DLD1 (cell line): Measurements from ENCODE around the gene AKR1C2.
"Not testable (repeated sequence)": the region's sequence is repeated elsewhere in the genome, so short reads cannot be mapped to it uniquely, and the experiment has no call there.

ENCODE experiments used
- in situ Hi-C: cut with HindIII; loops from 2 replicates; pipeline ENCODE4 v1.10.0; 2017; ENCODE audit warnings: low sequenced_read_pairs

AKR1C2 gene

DNA sequence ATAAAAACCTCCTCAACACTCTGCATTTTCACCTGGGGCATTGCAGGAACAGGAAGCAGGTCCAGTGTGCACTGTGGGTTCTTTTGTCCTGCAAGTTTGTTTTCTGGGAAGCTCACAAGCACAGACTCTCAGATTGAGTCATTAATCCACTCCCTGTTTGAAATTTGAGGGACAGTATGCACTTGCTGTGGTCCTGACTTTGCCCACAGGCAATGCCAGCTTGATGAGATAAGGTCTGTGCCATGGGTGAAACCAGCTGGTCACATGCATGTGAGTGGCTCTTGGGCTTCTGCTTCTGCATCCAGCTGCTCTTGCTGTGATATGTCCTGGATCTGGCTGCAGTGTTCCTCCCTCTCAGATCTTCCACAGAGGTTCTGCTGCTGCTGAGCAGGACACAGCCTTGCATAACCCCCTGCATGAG, 21.8 kb upstream of the AKR1C2 start:
- in situ Hi-C loops: not testable (repeated sequence)

DNA sequence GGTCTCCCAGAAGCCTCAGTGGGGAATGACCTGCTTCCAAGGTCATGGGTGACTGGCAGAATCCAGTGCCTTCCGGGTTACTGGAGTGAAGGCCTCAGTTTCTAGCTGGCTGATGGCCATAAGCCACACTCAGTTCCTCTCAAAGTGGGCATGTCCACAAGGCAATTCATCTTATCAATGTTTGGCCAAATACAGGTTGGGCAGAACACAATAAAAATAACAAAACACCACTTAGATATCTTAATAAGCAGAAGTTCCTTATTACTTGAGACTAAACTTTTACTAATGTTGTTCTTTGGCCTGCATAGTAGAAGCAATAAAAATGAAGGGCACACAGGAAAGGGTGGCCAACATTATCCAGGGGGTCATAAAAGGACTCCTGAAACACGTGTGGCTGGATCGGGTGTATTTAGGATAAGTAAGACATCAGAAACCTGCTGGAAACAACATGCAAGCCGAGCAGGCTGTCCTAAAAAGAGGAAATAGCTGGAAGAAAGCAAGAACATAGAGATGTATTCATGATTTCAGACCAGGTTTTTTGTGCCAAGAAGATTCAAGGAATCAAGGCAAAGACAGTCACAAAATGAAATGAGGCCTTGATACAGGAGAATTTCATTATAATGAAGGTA, 19.6 kb upstream of the AKR1C2 start:
- in situ Hi-C loops: no loop called here

DNA sequence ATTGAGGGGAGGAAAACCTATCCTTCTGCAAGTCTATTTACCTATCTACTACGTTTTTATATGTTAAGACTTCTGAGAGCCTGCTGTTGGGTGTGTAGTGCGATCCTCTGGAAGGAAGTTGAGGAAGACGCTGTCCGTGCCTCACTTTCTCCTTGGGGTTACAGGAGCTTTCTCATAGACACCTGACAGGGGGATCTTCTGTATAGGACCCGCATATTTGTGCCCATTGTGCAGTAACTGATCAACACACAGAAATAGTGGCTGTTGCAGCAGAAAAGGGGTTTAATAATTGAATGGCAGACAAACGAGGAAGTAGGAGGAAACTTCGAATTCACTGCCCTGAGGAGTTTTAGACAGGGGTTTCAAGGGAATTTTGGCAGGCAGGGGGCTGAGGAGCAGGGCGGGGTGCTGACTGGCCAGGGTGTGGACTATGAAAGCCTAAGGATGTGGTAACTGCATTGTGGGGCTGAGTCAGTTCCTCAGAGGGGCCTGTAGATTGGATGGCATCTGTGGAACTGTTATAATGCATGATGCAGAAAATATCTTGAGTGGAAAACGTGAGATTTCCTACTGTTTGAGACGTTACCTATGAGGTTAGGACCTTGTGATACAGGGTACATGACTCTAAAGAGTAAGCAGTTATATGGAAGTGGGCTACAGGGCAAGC, 18.1 kb upstream of the AKR1C2 start:
- in situ Hi-C loops: not testable (repeated sequence)

DNA sequence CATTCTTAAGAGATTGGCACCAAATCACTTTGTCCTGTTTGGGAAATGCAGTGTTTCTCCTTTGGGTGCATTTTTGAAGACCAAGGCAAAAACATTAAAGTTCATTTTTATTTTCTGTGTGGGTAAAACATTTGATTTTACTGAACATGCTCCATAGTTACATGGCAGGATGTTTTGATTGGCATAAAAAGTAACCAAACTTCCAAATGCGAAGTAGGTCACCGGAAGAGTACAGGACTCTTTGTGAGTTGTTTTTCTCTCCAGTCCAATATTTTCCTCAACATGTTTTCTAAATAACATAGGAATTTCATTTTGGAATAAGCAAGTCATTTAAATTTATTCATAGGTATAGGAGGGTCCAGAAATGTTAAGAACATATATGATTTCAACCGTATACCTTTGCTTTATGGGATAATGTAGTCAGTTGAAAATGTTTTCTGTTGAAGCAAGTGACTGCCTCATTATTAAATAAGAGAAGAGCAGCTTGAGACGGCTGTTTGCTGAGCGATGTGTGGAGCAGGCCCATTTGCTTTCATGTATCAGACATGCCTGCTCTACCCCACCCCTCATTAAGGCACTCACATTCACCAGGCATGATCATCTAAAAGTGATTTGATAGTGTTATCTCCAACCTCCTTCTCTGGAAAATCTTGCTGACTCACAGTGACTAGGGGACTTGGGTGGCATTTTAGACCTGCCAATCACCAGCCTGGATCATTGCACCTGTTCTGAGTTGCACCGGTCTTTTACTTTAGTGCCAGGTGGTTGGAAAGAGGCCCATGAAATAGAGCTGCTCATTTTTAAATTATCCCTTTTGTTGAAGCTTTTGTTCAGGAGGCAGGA, 16.3 kb upstream of the AKR1C2 start:
- in situ Hi-C loops: not testable (repeated sequence)

DNA sequence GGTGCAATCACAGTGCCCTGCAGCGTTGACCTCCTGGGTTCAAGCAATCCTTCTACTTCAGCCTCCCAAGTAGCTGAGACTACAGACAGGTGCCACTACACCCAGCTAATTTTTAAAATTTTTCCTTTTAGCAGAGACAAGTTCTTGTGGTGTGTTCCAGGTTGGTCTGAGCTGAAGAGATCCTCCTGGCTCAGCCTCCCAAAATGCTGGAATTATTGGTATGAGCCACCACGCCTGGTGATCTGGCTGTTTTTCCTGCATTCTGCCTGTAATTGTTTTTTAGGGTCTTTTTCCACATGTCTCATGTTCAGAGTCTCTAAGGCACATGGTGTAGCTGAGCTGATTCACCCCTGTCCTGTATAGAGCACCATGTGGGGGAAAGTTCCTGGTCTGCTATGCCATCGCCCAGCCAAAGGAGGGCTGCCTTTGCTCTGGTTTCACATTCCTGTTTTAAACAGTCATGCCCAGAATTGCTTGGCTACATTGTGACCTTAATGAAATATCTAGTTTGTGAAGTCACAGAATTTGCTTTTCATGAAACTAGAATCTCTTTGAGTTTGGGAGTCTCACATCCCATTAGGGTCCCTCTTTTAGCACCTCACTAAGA, 15.1 kb upstream of the AKR1C2 start:
- in situ Hi-C loops: not testable (repeated sequence)

DNA sequence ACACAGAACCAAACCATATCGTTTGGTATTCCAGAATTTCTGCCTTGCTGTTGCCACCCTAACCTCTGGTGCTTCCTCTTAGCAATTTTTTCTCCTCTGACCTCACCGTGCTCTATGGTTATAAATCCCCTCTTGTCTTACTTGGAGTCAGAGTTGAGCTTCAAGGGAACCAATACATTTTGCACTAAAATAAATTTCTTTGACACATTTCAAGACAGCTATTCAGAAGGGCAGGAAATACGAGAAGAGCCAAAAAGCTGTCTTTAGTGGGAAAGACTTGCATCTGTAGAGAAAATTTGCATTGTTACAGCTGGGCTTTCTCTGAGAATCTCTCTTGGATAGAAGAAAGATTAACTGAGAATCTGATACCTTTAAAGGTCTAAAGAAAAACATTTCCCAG, 14.5 kb upstream of the AKR1C2 start:
- in situ Hi-C loops: no loop called here

DNA sequence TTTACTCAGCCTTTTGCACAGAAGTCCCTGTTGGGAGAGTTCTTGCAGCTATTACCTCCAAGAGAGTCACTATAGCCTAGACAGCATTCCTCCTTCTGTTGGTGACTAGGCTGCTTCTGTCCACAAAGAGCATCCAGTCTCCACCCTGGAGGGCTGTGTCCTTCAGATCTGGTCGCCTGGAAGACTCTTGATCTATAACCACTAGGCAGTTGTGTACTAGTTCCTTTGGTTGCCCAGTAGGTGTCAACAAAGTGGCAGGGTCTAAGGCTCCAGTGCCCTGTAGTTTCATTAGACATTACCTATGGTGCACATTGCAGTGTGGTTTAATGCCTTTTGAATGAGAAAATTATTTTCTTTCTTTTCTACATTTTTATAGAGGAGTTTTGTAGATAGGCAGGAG, 11.3 kb upstream of the AKR1C2 start:
- in situ Hi-C loops: no loop called here

DNA sequence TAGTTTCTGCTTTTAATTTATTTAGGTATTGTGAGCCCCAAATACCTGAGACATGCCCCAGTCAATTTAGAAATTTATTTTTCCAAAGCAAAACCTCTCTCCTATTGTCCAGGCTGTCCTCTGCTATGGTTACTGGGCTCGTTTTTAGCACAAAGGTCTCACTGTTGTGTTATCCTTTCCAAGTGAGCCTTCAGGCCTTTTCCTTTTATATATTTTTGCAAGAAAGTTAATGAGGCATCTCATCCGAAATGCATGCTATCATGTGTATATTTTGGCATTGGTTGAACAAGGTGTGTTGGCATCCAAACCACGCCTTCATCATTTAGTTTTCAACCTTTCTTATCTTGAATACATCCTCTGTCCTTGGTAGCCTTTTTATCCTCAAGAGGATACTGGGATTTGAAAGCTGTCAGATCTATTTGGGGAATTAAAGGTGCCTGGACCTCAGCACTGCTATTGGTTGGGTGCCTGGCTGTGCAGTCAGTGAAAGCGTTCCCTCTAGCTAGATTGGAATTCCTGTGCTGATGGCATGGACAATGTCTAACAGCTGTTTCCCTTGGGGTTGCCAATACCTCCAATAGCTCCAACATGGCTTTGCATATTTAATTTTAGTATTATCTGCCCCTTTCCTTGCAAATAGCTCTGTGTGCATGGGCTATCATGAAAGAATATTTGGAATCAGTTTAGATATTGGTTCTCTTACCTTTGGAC, 10.7 kb upstream of the AKR1C2 start:
- in situ Hi-C loops: not testable (repeated sequence)

DNA sequence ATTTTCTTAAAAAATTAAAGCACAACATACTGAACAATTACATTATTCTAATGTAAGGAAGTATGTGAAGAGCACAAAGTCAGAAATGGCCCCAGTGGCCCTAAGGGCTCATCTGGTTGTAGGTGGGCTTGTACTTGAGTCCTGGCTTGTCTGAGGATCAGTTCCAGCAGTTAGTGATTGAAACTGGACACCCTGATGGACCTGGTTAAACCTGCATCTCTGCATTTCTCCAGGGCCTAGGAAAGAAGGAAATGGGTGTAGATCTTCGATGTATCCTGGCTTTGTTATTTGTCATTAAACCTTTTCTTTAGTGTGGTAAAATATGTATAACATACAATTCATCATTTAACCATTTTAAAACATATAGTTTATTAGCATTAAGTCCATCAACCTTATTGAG, 9.7 kb upstream of the AKR1C2 start:
- in situ Hi-C loops: no loop called here

DNA sequence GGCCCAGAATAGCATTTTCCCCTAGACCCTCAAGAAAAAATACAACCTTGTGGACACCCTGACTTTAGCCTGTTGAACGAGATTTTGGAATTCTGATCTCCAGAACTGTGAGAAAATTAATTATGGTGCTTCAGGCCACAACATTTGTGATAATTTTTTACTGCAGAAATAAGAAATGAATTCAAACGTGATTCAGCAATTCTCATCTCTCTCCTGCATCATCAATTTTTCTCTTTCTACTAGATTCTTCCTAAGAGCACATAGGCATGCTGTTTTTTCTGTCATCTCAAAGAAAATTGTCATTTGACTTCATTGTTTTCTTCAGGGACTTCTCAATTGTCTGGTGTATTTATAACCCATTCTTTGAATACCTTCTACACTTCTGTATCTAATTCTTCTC, 8.9 kb upstream of the AKR1C2 start:
- in situ Hi-C loops: no loop called here

DNA sequence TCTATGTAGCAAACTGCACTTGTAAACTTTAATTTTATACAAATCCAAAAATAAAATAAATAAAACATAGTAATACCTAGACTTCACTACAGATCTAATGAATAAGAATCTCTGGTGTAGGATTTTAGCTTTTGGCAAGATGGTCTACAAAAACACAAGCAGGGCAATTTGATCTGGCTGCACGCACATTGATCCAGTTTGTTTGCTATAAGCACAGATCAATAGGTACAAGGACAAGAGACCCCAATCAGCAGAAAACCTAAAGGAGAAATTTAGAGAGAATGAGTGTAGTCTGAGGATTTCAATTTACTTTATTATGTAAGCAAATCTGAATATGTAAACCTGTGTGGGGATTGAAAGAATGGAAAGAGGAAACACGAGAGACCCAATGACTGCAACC, 7.7 kb upstream of the AKR1C2 start:
- in situ Hi-C loops: not testable (repeated sequence)

DNA sequence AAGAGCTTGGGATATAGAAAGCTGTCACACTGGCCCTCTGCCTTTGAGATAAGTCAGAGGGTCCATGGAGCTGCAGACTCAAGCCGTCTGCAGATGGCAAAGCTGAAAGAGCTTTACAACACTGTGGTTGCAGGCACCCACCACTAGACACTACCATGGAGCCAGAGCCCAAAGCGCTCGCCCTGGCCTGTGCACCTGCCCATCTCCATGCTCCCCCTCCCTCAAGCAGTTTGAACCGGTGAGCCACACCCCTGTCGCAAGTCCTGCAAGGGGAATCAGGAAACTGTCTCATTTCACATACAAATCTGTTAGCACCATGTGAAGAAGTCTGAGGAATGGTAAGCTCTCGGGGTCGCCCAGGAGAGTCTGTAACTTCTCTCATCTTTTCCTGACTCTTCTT, 6.4 kb upstream of the AKR1C2 start:
- in situ Hi-C loops: not testable (repeated sequence)

DNA sequence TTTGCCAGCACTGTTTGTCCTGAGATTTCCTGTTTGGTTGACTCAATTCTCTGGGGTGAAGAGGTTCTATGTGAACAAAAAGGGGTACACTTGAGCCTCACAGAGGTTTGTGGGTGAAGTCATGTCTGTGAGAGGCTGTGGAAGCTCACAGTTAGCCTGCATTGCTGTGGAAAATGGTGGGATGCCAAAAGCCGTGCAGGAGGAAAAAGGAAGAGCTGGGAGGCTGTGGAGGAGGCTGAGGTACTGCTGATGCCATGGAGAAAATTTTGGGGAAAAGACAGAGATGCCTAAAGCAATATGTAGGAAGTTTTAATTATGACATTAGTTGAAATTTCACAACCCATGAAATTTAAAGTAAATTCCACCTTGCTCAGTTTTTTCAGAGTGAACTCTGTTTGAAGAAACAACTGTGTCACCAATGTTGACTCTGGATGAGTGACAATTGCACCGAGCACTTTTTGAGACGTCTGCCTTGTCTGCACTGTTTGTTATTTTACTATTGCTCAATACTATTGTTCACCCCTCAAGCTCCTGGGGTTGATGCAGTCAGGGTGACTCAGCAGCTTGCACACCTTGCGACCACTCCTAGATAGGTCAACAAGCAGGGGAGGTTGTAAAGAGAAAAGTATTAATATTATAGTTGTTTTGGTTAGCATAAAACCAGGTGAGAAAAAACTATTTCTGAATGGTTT, 5.3 kb upstream of the AKR1C2 start:
- in situ Hi-C loops: not testable (repeated sequence)

DNA sequence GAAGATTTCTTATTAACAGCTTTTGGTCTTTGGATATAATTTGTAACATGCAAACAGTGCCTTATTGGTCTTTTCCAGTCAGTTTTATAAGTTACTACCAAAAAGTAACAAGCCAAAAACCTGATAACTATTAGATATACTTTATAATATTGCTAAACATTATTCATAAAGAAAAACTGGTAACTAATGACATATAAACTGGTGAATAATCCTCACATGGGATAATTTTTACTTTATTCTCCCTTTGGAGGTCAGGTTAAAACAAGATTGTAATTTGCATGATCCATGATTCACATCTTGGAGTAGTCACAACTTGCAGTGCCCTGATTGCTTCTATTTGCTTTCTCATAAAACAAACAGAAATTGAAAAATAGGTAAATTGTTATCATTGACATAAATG, 844 bp upstream of the AKR1C2 start:
- in situ Hi-C loops: not testable (repeated sequence)

DNA sequence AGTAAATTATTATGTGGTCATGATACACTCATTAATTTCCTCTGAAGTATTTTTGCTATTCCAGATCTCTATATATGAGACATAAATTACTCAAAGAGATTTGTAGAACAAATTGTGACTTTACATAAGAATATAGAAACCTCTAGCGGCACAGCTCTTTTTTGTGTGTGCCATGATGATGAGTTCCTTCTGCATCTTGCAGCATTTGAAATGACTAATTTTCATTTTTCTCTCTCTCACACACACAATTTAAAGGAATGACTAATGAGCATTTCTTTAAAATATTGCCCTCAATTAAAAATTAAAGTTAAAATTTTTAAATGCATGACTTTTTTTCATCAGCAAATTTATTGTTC, 351 bp upstream of the AKR1C2 start:
- in situ Hi-C loops: not testable (repeated sequence)

DNA sequence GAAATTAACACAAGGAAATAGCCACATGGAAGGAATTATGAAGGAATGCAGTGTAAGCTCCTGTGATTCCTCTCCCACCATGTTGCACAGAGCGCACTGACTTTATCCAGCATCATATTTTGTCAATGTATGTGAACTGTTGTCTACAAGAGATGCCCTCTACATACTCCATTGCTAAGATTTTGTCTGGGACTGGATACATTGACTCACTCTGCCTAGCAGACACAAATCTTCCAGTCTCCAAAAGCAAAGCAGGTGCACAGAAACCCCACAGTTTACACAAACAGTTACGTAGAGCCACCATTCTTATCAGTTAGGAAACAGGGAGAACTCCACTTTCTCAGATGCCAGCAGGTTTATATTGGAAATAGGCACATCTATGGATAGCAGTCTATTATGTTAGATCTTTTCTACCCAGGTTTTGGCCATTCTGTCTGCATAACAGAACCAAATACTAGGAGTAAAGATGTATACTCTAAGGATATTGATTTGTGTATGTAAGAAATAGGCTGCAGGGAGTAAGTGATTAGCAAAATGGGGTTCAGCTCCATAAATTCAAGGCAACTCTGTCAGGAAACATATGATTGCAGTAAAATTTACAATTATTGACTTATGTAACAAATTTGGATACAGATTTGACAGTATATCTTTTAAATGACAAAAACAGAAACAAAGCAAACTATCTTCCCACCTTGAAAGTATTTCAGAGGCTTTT, 1.5 kb downstream of the AKR1C2 start:
- in situ Hi-C loops: no loop called here

DNA sequence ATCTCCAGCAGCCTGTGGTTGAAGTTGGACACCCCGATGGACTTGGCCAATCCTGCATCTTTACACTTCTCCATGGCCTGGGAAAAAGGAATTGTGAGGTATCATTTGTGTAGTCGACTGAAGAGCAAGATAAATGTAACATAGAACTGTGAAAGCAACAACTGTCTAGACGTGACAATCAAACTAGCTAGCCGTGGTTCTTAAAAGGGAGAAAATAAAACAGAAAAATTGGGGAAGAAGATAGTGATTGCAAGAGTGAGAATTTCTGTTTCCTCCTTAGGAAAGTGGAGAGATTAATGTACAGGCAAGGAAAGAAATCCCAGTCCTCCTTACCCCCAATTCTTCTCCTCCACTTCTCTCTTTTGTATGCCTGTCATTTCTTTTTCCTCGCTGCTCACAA, 5.0 kb downstream of the AKR1C2 start:
- in situ Hi-C loops: no loop called here

DNA sequence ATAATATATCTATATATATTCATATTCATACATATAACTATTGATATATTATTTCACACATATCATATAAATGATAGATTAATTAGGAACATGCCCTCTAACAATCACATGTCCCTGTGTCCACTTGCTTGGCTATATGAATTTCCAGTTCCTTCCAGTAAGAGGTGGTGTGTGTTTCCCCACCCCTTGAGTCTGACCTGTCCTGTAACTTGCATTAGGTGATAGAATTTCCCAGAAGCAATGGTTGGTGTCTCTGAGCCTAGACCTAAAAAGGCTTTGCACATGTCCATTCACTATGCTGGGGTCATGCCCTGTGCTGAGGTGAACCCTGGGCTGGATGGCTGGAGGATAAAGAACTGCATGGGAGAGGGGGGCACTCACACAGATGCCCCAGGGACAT, 9.4 kb downstream of the AKR1C2 start:
- in situ Hi-C loops: not testable (repeated sequence)

DNA sequence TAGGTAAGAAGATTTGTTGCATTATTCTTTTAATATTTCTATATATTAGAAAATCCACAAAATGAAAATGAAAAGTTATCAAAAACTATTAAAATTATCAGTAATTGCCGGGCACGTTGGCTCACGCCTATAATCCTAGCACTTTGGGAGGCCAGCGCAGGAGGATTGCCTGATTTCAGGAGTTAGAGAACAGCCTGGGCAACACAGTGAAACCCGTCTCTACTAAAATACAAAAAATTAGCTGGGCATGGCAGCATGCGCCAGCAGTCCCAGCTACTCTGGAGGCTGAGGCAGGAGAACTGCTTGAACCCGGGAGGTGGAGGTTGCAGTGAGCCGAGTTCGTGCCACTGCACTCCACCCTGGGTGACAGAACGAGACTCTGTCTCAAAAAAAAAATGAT, 11.1 kb downstream of the AKR1C2 start:
- in situ Hi-C loops: not testable (repeated sequence)

DNA sequence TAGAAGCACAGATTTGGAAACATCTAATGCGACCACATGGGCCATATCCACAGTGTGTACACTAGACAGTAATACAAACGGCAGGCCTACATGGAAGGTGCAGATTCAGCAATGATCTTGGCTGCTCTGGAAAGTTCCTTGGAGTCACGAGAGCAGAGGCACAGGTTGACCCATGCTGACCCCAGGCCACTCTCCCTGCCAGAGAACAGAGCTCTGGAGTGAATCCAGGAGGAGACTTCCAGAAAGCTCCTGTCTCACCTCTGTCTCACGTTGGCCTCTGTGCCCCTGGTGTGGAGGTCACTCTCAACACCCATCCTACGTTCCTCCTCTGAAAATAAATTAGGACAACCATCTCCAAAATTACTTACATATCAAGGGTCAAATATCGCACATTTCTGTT, 12.2 kb downstream of the AKR1C2 start:
- in situ Hi-C loops: not testable (repeated sequence)
